GM10266 (cell line): ENCODE results near the gene VEGFB.

Experiments
- DNase-seq: peaks from one replicate; pipeline ENCODE4 v3.0.0; 2012; ENCODE audit errors: extremely low spot score
- TF ChIP-seq, protein P1 (sequence below): IDR thresholded peaks from 2 replicates; pipeline ENCODE4 v1.5.1; 2012; ENCODE audit warnings: mild to moderate bottlenecking, low read depth; ENCODE audit not compliant: control insufficient read depth, insufficient read depth; ENCODE audit errors: missing control alignments

The VEGFB gene

GRCh38 chr11:64207256-64208085, 26.9 kb upstream of the VEGFB start:
- TF ChIP-seq, protein P1, sequence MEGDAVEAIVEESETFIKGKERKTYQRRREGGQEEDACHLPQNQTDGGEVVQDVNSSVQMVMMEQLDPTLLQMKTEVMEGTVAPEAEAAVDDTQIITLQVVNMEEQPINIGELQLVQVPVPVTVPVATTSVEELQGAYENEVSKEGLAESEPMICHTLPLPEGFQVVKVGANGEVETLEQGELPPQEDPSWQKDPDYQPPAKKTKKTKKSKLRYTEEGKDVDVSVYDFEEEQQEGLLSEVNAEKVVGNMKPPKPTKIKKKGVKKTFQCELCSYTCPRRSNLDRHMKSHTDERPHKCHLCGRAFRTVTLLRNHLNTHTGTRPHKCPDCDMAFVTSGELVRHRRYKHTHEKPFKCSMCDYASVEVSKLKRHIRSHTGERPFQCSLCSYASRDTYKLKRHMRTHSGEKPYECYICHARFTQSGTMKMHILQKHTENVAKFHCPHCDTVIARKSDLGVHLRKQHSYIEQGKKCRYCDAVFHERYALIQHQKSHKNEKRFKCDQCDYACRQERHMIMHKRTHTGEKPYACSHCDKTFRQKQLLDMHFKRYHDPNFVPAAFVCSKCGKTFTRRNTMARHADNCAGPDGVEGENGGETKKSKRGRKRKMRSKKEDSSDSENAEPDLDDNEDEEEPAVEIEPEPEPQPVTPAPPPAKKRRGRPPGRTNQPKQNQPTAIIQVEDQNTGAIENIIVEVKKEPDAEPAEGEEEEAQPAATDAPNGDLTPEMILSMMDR = no peak
- peak; percentile 93 for DNase-seq

DNA sequence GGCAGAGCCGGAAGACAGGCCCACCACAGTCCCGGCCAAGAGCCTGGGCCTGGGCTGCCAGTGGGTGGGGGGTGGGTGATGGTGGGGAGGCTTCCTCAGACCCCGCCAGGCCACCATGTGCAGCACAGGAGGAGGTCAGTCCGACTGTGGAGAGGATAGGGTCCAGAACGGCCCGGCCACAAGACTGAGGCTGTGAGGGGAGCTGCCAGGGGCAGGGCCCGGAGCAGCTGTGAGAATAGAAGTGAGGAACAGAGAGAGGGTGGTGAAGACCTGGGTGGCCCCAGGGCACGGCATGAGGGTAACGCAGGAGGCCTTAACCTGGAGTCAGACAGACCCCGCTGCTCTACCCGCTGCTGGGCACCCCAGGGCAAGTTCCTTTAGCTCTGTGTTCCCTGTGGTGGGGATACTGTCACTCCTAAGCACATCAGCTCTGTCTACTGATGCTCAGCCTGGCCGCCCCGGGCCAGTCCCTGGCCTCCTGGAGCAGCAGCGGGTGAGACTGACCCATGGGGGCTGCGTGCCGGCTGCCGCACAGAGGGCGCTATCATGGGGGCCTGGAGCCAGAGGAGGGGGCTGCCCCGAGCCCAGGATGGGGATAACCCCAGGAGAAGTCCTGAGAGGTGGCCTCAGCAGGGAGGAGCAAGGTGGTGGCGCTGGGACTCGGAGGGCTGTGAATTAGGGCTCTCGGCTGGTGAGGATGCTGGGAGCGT, 26.1 kb upstream of the VEGFB start:
- DNase-seq = no peak
- TF ChIP-seq, protein P1 = no peak

DNA sequence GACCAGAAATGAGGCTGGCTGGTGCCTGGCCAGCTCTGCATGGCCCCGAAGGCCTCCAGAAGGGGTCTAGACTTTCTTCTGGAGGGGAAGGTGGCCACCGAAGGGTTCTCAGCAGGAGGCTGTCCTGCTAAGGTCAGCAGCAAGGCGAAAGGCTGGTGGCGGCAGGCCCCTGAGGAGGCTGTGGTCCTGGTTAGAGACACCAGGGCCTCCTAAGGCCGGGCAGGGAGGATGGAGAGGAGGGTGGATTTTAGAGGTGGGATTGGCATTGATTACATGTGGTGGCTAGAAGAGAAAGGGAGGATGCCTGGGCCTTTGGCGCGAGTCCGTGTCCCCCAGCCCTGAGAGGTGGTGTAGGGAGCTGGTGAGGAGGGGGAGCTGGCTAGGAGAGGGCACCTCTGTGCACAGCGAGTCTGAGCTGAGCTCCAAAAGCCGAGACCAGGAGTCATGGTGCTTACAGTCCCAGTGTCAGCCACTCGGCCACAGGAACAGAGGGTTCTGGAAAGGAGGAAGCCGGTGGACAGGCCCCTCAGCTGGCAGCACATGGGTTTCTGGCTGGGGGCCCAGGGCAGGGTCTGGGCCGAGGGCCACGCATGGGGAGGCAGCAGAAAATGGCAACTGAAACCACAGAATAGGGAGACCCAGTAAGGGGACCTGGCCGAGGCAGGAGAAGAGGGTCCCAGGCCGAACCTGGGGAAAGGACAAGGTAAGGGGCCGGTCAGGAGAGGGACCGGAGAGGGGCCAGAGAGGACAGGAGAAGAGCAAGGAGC, 25.4 kb upstream of the VEGFB start:
- no peak for DNase-seq

DNA sequence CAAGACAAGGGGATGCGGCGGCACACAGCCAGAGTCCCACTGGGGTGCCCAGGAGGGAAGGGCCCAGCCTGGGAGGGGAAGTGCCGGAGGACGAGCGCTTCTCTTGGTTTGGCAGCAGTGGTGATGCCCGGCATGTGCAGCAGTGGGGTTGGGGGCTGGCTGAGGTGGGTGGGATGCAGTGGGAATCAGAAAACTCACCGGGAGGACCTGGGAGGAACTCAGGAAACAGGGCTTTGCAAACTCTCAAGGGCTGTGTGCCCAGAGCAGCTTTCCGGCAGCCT, 24.9 kb upstream of the VEGFB start:
- TF ChIP-seq, protein P1 = no peak
- DNase-seq = no peak

More for the DNA sequence above, 25.4 kb upstream of the VEGFB start:
- TF ChIP-seq, protein P1 = no peak

DNA sequence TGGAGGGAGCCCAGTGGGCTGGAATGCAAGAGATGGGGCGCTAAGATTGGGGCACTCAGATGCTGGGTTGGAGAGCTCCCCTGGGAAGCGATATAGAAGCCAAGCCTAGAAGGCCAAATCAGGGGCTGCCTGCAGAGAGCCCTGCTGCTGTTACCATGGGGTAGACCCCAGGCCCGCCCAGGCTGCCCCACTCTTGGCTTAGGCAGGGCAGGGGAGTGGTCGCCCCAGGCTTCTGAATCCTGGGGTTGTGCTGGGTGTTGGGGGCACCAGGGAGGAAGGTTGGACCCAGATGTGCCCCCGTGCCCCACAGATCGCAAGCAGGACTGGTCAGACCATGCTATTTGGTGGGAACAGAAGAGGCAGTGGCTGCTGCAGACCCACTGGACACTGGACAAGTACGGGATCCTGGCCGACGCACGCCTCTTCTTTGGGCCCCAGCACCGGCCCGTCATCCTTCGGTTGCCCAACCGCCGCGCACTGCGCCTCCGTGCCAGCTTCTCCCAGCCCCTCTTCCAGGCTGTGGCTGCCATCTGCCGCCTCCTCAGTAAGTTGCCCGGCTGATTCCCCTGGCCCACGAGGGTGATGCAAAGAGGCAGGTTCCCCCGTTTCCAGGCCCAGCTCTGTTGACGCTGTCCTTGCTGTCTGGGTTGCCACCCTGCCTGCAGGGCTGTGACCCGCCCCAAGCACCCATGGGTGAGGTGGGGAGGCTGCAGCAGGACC, 23.9 kb upstream of the VEGFB start:
- TF ChIP-seq, protein P1 = no peak
- no peak for DNase-seq

DNA sequence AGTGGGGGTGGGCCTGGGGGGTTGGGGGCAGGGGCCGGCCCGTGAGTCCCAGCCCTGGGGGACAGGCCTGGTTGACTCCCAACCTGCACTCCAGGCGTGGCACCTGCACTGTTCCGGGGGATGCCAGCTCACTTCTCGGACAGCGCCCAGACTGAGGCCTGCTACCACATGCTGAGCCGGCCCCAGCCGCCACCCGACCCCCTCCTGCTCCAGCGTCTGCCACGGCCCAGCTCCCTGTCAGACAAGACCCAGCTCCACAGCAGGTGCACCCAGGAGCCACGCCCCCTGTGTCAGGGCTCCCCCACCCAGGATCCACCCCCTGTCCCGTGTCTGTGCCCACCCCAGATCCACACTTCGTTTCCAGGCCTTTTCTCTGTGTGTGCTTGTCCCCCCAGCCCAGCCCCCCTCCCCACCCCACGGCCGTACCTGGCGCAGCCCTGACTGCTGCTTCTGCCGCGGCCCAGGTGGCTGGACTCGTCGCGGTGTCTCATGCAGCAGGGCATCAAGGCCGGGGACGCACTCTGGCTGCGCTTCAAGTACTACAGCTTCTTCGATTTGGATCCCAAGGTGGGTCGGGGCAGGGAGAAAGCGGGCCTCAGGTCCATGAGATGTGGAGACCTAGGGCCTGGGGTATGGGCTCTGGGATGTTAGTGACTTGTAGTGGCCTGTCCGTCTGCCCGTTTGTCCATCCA, 23.1 kb upstream of the VEGFB start:
- TF ChIP-seq, protein P1 = no peak
- DNase-seq = no peak
